ENCODE measurements around the gene GNA12.

Gene GNA12

DNA sequence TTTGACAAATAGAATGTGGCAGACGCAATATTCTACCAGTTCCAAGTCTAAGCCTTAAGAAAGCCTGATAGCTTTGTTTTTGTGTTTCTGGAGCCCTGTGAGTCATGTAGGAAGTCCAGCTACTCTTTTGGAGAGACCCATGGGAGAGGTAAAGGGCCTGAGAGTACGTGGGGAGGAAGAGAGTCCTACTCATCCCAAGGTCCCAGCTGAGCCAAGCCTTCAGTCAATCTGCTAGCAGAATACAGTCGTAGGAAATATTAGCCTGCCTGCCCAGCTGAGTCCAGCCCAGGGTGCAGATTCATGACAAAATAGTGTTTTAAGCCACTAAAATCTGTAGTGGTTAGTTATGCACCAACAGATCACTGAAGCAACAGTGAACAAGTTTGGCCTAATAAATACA, 9.0 kb upstream of the GNA12 start:
- H3K4me3 ChIP-seq (ENCODE audit: low read depth, low read length), result no peak overlapping the region
- no peak for TF ChIP-seq CTCF (IDR thresholded peaks at IDR 0.05; ENCODE audit: low read depth, low read length, missing control alignments)
- DNase-seq (ENCODE audit: low read depth), result no peak
- in situ Hi-C loops (cut with HindIII; ENCODE audit: low sequenced_read_pairs), result no loop called here

DNA sequence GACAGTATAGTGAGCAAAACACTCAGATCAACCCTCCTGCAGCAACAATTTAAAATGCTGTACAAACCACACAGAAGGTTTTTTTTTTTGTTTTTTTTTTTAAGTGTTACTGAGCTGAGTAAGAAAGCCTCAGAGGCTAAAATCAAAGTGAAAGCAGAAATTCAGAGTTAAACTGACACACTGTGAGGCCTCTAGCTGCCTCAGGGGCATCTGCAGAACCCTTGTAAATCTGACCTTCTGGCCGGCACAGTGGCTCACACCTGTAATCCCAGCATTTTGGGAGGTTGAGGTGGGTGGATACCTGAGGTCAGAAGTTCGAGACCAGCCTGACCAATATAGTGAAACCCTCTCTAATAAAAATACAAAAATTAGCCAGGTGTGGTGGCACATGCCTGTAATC, 7.4 kb upstream of the GNA12 start:
- no peak for DNase-seq (ENCODE audit: low read depth)
- TF ChIP-seq CTCF (IDR thresholded peaks at IDR 0.05; ENCODE audit: low read depth, low read length, missing control alignments), result no peak
- in situ Hi-C loops (cut with HindIII; ENCODE audit: low sequenced_read_pairs), result no loop called here
- no peak overlapping the region for H3K4me3 ChIP-seq (ENCODE audit: low read depth, low read length)

DNA sequence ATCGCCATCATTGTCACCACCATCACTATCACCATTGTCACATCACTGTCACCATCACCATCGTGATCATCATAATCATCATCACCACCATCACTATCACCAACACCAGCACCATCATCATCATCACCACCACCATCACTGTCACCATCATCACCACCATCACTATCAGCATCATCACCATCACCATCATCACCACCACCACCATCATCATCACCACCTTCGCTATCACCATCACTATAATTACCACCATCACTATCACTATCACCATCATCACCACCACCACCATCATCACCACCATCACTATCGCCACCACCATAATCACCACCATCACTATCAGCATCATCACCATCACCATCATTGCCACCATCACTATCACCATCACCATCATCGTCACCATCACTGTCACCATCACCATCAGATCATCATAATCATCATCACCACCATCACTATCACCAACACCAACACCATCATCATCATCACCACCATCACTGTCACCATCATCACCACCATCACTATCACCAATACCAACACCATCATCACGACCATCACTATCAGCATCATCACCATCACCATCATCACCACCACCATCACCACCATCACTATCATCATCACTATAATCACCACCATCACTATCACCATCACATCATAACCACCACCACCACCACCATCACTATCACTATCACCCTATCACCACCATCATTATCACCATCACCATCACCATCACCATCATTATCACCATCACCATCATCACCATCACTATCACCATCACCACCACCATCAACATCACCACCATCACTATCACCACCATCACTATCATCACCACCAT, 6.0 kb upstream of the GNA12 start:
- DNase-seq (ENCODE audit: low read depth), result no peak
- in situ Hi-C loops (cut with HindIII; ENCODE audit: low sequenced_read_pairs), result no loop called here
- H3K4me3 ChIP-seq (ENCODE audit: low read depth, low read length), result no peak overlapping the region
- TF ChIP-seq CTCF (IDR thresholded peaks at IDR 0.05; ENCODE audit: low read depth, low read length, missing control alignments), result no peak

DNA sequence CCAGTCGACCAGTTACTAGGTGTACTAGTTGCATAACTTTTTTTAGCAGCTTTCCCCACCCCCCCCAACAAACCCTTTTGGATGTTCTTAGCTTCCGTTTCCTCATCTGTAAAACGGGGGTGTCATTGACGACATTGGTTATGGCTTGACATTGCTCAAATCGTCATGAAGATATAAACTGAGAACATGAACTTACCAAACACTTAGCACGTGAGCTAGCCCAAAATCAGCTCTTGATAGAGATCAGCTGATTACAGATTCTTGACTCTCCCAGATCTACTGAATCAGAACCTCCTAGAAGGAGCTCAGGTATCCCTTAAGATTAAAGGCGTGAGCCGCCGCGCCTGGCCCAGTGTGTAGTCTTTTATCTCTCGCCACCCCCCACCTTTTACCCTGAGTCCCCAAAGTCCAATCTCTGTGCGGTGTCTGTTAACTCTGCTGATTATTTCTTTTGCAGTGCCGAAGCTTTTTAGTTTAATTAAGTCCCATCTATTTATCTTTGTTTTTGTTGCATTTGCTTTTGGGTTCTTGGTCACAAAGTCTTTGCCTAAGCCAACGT, 1.0 kb upstream of the GNA12 start:
- peak overlapping the region; percentile 23 for H3K4me3 ChIP-seq (ENCODE audit: low read depth, low read length)
- TF ChIP-seq CTCF (IDR thresholded peaks at IDR 0.05; ENCODE audit: low read depth, low read length, missing control alignments), result no peak

DNA sequence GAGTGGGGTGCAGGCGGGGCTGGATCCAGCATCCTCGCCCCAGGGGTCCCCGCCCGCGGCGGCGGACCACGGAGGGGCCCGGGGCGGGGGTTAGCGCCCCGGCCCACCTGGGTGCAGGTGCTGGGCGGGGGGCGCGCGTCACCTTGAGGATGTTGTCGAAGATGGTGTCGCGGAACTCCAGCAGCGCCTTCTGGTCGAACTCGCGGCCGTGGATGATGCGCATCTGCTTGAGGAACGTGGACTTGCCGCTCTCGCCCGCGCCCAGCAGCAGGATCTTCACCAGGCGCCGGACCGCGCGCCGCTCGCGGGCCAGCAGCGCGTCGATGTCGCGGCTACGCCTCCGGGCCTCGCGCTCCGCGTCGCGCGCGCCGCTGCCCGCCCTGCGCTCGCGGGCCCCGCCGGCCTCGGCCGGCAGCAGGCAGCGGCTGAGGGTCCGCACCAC, 376 bp downstream of the GNA12 start:
- H3K4me3 ChIP-seq (ENCODE audit: low read depth, low read length), result peak overlapping the region; percentile 66
- in situ Hi-C loops (cut with HindIII; ENCODE audit: low sequenced_read_pairs), result no loop called here
- no peak for TF ChIP-seq CTCF (IDR thresholded peaks at IDR 0.05; ENCODE audit: low read depth, low read length, missing control alignments)
- no peak for DNase-seq (ENCODE audit: low read depth)

More for the DNA sequence above, 1.0 kb upstream of the GNA12 start:
- in situ Hi-C loops (cut with HindIII; ENCODE audit: low sequenced_read_pairs), result no loop called here
- no peak for DNase-seq (ENCODE audit: low read depth)

DNA sequence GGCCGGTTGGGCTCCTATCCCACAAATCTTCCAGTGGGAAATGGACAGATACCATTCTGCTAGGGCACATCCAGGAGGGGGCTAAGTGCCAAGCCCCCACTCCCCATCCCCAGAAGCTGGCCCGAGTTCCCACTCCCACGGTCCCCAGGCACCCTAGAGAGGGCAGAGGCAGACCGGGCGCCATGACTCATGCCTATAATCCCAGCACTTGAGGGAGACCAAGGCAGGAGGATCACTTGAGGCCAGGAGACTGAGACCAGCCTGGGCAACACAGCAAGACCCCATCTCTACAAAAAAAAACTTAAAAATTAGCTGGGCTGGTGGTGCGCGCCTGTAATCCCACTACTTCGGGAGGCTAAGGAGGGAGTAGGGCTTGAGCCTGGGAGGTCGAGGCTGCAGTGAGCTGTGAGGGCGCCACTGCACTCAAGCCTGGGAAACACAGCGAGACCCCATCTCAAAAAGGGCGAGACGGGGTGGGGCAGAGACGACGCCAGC, 870 bp downstream of the GNA12 start:
- DNase-seq (ENCODE audit: low read depth), result no peak
- in situ Hi-C loops (cut with HindIII; ENCODE audit: low sequenced_read_pairs), result no loop called here
- peak overlapping the region; percentile 66 for H3K4me3 ChIP-seq (ENCODE audit: low read depth, low read length)
- no peak for TF ChIP-seq CTCF (IDR thresholded peaks at IDR 0.05; ENCODE audit: low read depth, low read length, missing control alignments)
